Neuronal stem cell (in vitro differentiated cells): ENCODE results near the gene PARD3B.

Experiments
- DNase-seq: peaks from one replicate; pipeline ENCODE4 v3.0.0-alpha.2; 2013; ENCODE audit warnings: low spot score
- H2AFZ ChIP-seq: one replicate; pipeline ENCODE4 v1.6.1; 2013; ENCODE audit warnings: mild to moderate bottlenecking, low read length, inconsistent platforms
- H2AK5ac ChIP-seq: 2 replicates; pipeline ENCODE4 v1.6.1; 2013; ENCODE audit warnings: low read depth, mild to moderate bottlenecking, inconsistent platforms, low read length, moderate library complexity, mixed read lengths
- H2BK120ac ChIP-seq: 2 replicates; pipeline ENCODE4 v1.6.1; 2013; ENCODE audit warnings: low read depth, mild to moderate bottlenecking, inconsistent platforms, low read length, moderate library complexity, mixed read lengths
- H2BK12ac ChIP-seq: one replicate; pipeline ENCODE4 v1.6.1; 2013; ENCODE audit warnings: low read length, inconsistent platforms
- H2BK15ac ChIP-seq: 2 replicates; pipeline ENCODE4 v1.6.1; 2013; ENCODE audit warnings: mild to moderate bottlenecking, low read length, inconsistent platforms, mixed read lengths
- H2BK5ac ChIP-seq: one replicate; pipeline ENCODE4 v1.6.1; 2013; ENCODE audit warnings: inconsistent platforms, mild to moderate bottlenecking, low read length, moderate library complexity
- H3K14ac ChIP-seq: one replicate; pipeline ENCODE4 v1.6.1; 2013; ENCODE audit warnings: low read length, inconsistent platforms
- H3K18ac ChIP-seq: 2 replicates; pipeline ENCODE4 v1.6.1; 2013; ENCODE audit warnings: low read length, inconsistent platforms
- H3K23ac ChIP-seq: 2 replicates; pipeline ENCODE4 v1.6.1; 2013; ENCODE audit warnings: low read depth, mild to moderate bottlenecking, mixed read lengths, low read length, inconsistent platforms; ENCODE audit not compliant: poor library complexity
- H3K27ac ChIP-seq: replicated peaks from 3 replicates; pipeline ENCODE4 v1.5.1; 2013; ENCODE audit warnings: low read length, inconsistent platforms
- H3K27me3 ChIP-seq, 3 experiments: 2 replicates each; pipeline ENCODE4 v1.6.1; 2013; ENCODE audit warnings: low read length in 3 of 3, mild to moderate bottlenecking in 2 of 3, inconsistent platforms in 1 of 3, low read depth in 1 of 3, mixed read lengths in 1 of 3, moderate library complexity in 1 of 3; ENCODE audit not compliant: control insufficient read depth in 3 of 3, insufficient read depth in 3 of 3
- H3K36me3 ChIP-seq, 2 donors: replicated peaks in 1 of 2; 2 replicates each; pipeline ENCODE4 v1.6.1; 2013; ENCODE audit warnings: low read length in 2 of 2; ENCODE audit not compliant: control insufficient read depth in 2 of 2, insufficient read depth in 2 of 2
- H3K4ac ChIP-seq: 2 replicates; pipeline ENCODE4 v1.6.1; 2013; ENCODE audit warnings: inconsistent platforms, mild to moderate bottlenecking, low read length, moderate library complexity
- H3K4me1 ChIP-seq, 2 donors: 1 replicate in 1 of 2; 2 replicates in 1 of 2; pipeline ENCODE4 v1.6.1; 2013; ENCODE audit warnings: low read length in 2 of 2, low read depth in 1 of 2; ENCODE audit not compliant: control insufficient read depth in 2 of 2, insufficient read depth in 1 of 2
- H3K4me2 ChIP-seq: one replicate; pipeline ENCODE4 v1.6.1; 2013; ENCODE audit warnings: mild to moderate bottlenecking, low read length, inconsistent platforms; ENCODE audit not compliant: insufficient read depth, poor library complexity, severe bottlenecking
- H3K4me3 ChIP-seq, 2 donors: 2 replicates each; pipeline ENCODE4 v1.5.1; 2013; ENCODE audit warnings: low read length in 2 of 2, mild to moderate bottlenecking in 2 of 2, inconsistent platforms in 1 of 2, moderate library complexity in 1 of 2
- H3K79me1 ChIP-seq: one replicate; pipeline ENCODE4 v1.6.1; 2013; ENCODE audit warnings: low read depth, mild to moderate bottlenecking, inconsistent platforms, low read length, moderate library complexity
- H3K9ac ChIP-seq: one replicate; pipeline ENCODE4 v1.6.1; 2013; ENCODE audit warnings: mild to moderate bottlenecking, low read depth, low read length, inconsistent platforms; ENCODE audit not compliant: poor library complexity
- H3K9me3 ChIP-seq, 2 donors: replicated peaks in 1 of 2; 2 replicates each; pipeline versions ENCODE3 to v1.6.1; 2013; ENCODE audit warnings: low read length in 2 of 2, mild to moderate bottlenecking in 2 of 2, inconsistent platforms in 1 of 2, low read depth in 1 of 2, mixed read lengths in 1 of 2, moderate library complexity in 1 of 2; ENCODE audit not compliant: control insufficient read depth in 2 of 2, insufficient read depth in 1 of 2
- H4K8ac ChIP-seq: one replicate; pipeline ENCODE4 v1.6.1; 2013; ENCODE audit warnings: low read depth, mild to moderate bottlenecking, inconsistent platforms, low read length, moderate library complexity
- H4K91ac ChIP-seq: one replicate; pipeline ENCODE4 v1.6.1; 2013; ENCODE audit warnings: low read length, low read depth, mild to moderate bottlenecking, inconsistent platforms; ENCODE audit not compliant: poor library complexity
- WGBS, 2 donors: extraction: QIAGEN DNeasy Blood & Tissue Kit; methylation state at CpG; one replicate each; pipeline ENCODE4 v1.1.7; 2013; ENCODE audit warnings: missing lambda C conversion rate in 2 of 2, mixed read lengths in 1 of 2; ENCODE audit not compliant: insufficient read length in 2 of 2, insufficient replicate concordance in 1 of 2; ENCODE audit errors: extremely low coverage in 2 of 2; 5-methylcytosine and 5-hydroxymethylcytosine counted together

The PARD3B gene

GRCh38 chr2:205232086-205232485, 686.8 kb downstream of the PARD3B start:
- no peak overlapping the region for H2AK5ac ChIP-seq
- peaks cover 0 to 3% of the 10 kb centered on the region in 2 donors for H3K36me3 ChIP-seq
- H4K8ac ChIP-seq: no peak overlapping the region
- no peak overlapping the region for H2BK5ac ChIP-seq
- no peaks in the 10 kb centered on the region for H3K27me3 ChIP-seq
- H3K9ac ChIP-seq: no peak overlapping the region
- H3K4ac ChIP-seq: no peak overlapping the region
- DNase-seq: no peak
- no peak overlapping the region for H3K14ac ChIP-seq
- H3K23ac ChIP-seq: no peak overlapping the region
- no peak overlapping the region for H3K4me3 ChIP-seq
- H3K18ac ChIP-seq: no peak overlapping the region
- no CpG with 5 or more reads among the region's 3 CpGs for WGBS, 2 donors
- H3K4me1 ChIP-seq: no peaks in the 10 kb centered on the region
- H2BK15ac ChIP-seq: no peak overlapping the region
- H2BK12ac ChIP-seq: no peak overlapping the region
- H2AFZ ChIP-seq: no peak overlapping the region
- H3K4me2 ChIP-seq: no peak overlapping the region
- H2BK120ac ChIP-seq: no peak overlapping the region
- H3K9me3 ChIP-seq: peaks cover 0 to 4% of the 10 kb centered on the region in 2 donors
- H4K91ac ChIP-seq: no peak overlapping the region
- no peaks in the 10 kb centered on the region for H3K79me1 ChIP-seq
- no peak overlapping the region for H3K27ac ChIP-seq

GRCh38 chr2:205235434-205235833, 690.2 kb downstream of the PARD3B start:
- H3K14ac ChIP-seq: no peak overlapping the region
- WGBS, 2 donors: no CpG with 5 or more reads among the region's 1 CpG
- H3K27me3 ChIP-seq: no peaks in the 10 kb centered on the region

GRCh38 chr2:205237524-205237923, 692.2 kb downstream of the PARD3B start:
- WGBS, 2 donors: no CpG with 5 or more reads among the region's 3 CpGs
- no peak overlapping the region for H3K4me3 ChIP-seq
- H3K79me1 ChIP-seq: no peaks in the 10 kb centered on the region
- no peaks in the 10 kb centered on the region for H3K4me1 ChIP-seq
- no peak overlapping the region for H2BK5ac ChIP-seq
- no peak overlapping the region for H4K91ac ChIP-seq
- no peak for DNase-seq
- H2AFZ ChIP-seq: no peak overlapping the region
- no peak overlapping the region for H3K27ac ChIP-seq
- no peak overlapping the region for H2BK12ac ChIP-seq
- H3K27me3 ChIP-seq: no peaks in the 10 kb centered on the region
- H2BK15ac ChIP-seq: no peak overlapping the region
- no peak overlapping the region for H3K4ac ChIP-seq
- H2AK5ac ChIP-seq: no peak overlapping the region
- no peak overlapping the region for H3K18ac ChIP-seq
- H4K8ac ChIP-seq: no peak overlapping the region
- H3K9me3 ChIP-seq: no peaks in the 10 kb centered on the region
- no peak overlapping the region for H3K14ac ChIP-seq
- H3K4me2 ChIP-seq: no peak overlapping the region
- no peak overlapping the region for H3K9ac ChIP-seq
- no peak overlapping the region for H3K23ac ChIP-seq
- H2BK120ac ChIP-seq: no peak overlapping the region
- no peaks in the 10 kb centered on the region for H3K36me3 ChIP-seq

More at GRCh38 chr2:205235434-205235833, 690.2 kb downstream of the PARD3B start:
- DNase-seq: no peak
- no peak overlapping the region for H2BK15ac ChIP-seq
- H3K4ac ChIP-seq: no peak overlapping the region
- H4K91ac ChIP-seq: no peak overlapping the region
- peaks cover 0 to 3% of the 10 kb centered on the region in 2 donors for H3K36me3 ChIP-seq
- H3K4me1 ChIP-seq: no peaks in the 10 kb centered on the region
- H2BK120ac ChIP-seq: no peak overlapping the region
- no peak overlapping the region for H3K23ac ChIP-seq
- H3K27ac ChIP-seq: no peak overlapping the region
- no peaks in the 10 kb centered on the region for H3K9me3 ChIP-seq
- H2BK5ac ChIP-seq: no peak overlapping the region
- H4K8ac ChIP-seq: no peak overlapping the region
- no peak overlapping the region for H2BK12ac ChIP-seq
- H2AFZ ChIP-seq: no peak overlapping the region
- no peak overlapping the region for H3K9ac ChIP-seq
- no peaks in the 10 kb centered on the region for H3K79me1 ChIP-seq
- no peak overlapping the region for H3K18ac ChIP-seq
- H2AK5ac ChIP-seq: no peak overlapping the region
- H3K4me3 ChIP-seq: no peak overlapping the region
- H3K4me2 ChIP-seq: no peak overlapping the region

GRCh38 chr2:205245001-205245400, 699.7 kb downstream of the PARD3B start:
- Histone ChIP-seq H3K27me3 (no peaks in the 10 kb centered on the region), H3K18ac (no peak overlapping the region)

More at GRCh38 chr2:205245001-205245400, 699.7 kb downstream of the PARD3B start:
- H2BK120ac ChIP-seq: no peak overlapping the region
- DNase-seq: no peak
- no peak overlapping the region for H2AFZ ChIP-seq
- no peak overlapping the region for H3K23ac ChIP-seq
- no peak overlapping the region for H3K9ac ChIP-seq
- H3K9me3 ChIP-seq: no peaks in the 10 kb centered on the region
- H3K36me3 ChIP-seq: no peaks in the 10 kb centered on the region
- H4K91ac ChIP-seq: no peak overlapping the region
- no peak overlapping the region for H3K4ac ChIP-seq
- H3K27ac ChIP-seq: no peak overlapping the region
- peaks cover 0 to 2% of the 10 kb centered on the region in 2 donors for H3K4me1 ChIP-seq
- no peak overlapping the region for H3K14ac ChIP-seq
- H2BK12ac ChIP-seq: no peak overlapping the region
- H2BK15ac ChIP-seq: no peak overlapping the region
- H2BK5ac ChIP-seq: no peak overlapping the region
- H4K8ac ChIP-seq: no peak overlapping the region
- H3K4me2 ChIP-seq: no peak overlapping the region
- no CpG with 5 or more reads among the region's 3 CpGs for WGBS, 2 donors
- no peaks in the 10 kb centered on the region for H3K79me1 ChIP-seq
- H2AK5ac ChIP-seq: no peak overlapping the region
- no peak overlapping the region for H3K4me3 ChIP-seq
